SIG-M5 treated with dmso at 0.1 percent for 504 hours (cell line): ENCODE data around the gene DHDDS.

ENCODE experiments used
- DNase-seq: peaks from one replicate; lab custom pipeline; 2025; ENCODE audit not compliant: unreplicated experiment; lab: John Stamatoyannopoulos, UW

DHDDS gene

GRCh38 chr1:26417111-26417759 lies 14.9 kb upstream of the DHDDS start:
- DNase-seq = peak; percentile 56

GRCh38 chr1:26418865-26419349 lies 13.2 kb upstream of the DHDDS start:
- DNase-seq = no peak

GRCh38 chr1:26419494-26419893 lies 12.6 kb upstream of the DHDDS start:
- DNase-seq = no peak

GRCh38 chr1:26429721-26430120 lies 2.4 kb upstream of the DHDDS start:
- no peak for DNase-seq

- no peak for DNase-seq
Measured at GRCh38 chr1:26432793-26433192, 672 bp downstream of the DHDDS start.

- no peak for DNase-seq
Measured at GRCh38 chr1:26434161-26434752, 2.1 kb downstream of the DHDDS start.

- no peak for DNase-seq
Measured at GRCh38 chr1:26438041-26438440, 5.9 kb downstream of the DHDDS start.

GRCh38 chr1:26440259-26440658 lies 8.1 kb downstream of the DHDDS start:
- no peak for DNase-seq

GRCh38 chr1:26449868-26450267 lies 17.7 kb downstream of the DHDDS start:
- DNase-seq = no peak

GRCh38 chr1:26450908-26451307 lies 18.8 kb downstream of the DHDDS start:
- no peak for DNase-seq

- no peak for DNase-seq
Measured at GRCh38 chr1:26452459-26453183, 20.5 kb downstream of the DHDDS start.

- DNase-seq = no peak
Measured at GRCh38 chr1:26459148-26459547, 27.0 kb downstream of the DHDDS start.

GRCh38 chr1:26459573-26460031 lies 27.5 kb downstream of the DHDDS start:
- no peak for DNase-seq

- DNase-seq = no peak
Measured at GRCh38 chr1:26468911-26469310, 36.8 kb downstream of the DHDDS start.

- DNase-seq = no peak
Measured at GRCh38 chr1:26469558-26469957, 37.4 kb downstream of the DHDDS start.

- DNase-seq = no peak
Measured at GRCh38 chr1:26470878-26471497, 38.9 kb downstream of the DHDDS start.

- peak; percentile 97 for DNase-seq
Measured at GRCh38 chr1:26471498-26472319, 39.6 kb downstream of the DHDDS start.

GRCh38 chr1:26472320-26472900 lies 40.3 kb downstream of the DHDDS start, which contains the start of gene HMGN2:
TSS of gene HMGN2 (plus strand) at chr1:26472440. CDS start at chr1:26472613, 173 bp downstream.
- DNase-seq = peak; percentile 97

- DNase-seq = peak; percentile 85
Measured at GRCh38 chr1:26472901-26473845, 41.1 kb downstream of the DHDDS start.
